ENCODE data around the gene C2CD5.
"Not testable (repeated sequence)": the region's sequence is repeated elsewhere in the genome, so short reads cannot be mapped to it uniquely, and the experiment has no call there.

The C2CD5 gene

GRCh38 chr12:22476133-22476532, 68.2 kb downstream of the C2CD5 start:
- no peak for DNase-seq

- no peak for DNase-seq
These were observed 69.2 kb downstream of the C2CD5 start for GRCh38 chr12:22474970-22475720.

- DNase-seq, result no peak
These were observed 71.1 kb downstream of the C2CD5 start for GRCh38 chr12:22473212-22473611.

- no peak for DNase-seq
These were observed 77.2 kb downstream of the C2CD5 start for GRCh38 chr12:22467190-22467589.

DNA sequence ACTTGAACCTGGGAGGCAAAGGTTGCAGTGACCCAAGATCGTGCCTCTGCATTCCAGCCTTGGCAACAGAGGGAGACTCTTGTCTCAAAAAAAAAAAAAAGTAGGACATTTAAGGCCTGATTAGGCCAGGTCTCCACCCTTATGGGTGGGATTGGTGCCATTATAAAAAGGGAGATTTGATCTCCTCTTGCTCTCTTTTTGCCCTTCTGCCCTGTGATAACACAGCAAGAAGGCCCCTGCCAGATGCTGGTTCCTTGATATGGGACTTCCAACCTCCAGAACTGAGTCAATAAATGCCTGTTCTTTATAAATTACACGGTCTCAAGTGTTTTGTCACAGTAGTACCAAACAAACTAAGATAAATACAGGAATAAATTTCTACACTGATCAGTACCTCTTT, 81.0 kb downstream of the C2CD5 start:
- DNase-seq, result no peak

GRCh38 chr12:22461786-22462185, 82.6 kb downstream of the C2CD5 start:
- DNase-seq, result no peak

DNA sequence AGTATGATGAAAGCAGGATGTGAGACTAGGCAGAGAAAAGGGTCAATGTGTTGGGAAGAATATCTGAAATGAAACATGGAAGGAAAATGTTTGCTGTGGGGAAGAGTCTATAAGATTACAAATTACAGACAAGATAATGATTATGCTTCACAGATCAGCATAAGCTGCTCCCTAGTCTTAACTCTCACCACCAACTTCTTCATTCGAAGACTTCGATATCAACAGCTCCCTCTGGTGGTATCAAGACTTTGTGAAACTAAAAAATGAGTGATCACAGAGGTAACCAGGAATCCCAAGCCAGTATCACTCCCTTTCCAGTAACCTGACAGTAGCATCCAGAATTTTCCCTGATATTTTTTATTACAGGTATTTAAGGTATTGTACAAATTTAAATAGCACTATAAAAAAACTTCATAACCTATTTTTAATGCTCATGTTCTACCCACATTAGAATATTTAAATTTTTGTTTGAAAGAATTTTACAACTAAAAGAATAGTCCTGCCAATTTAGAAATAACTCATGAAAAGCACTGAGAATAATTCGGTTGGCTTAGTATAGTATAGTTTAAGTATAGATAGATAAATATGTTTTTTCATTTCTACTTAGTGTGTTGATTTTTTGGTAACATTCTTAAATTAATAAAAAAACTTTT, 84.4 kb downstream of the C2CD5 start:
- DNase-seq, result peak in 1 of 2 experiments; percentile 7

DNA sequence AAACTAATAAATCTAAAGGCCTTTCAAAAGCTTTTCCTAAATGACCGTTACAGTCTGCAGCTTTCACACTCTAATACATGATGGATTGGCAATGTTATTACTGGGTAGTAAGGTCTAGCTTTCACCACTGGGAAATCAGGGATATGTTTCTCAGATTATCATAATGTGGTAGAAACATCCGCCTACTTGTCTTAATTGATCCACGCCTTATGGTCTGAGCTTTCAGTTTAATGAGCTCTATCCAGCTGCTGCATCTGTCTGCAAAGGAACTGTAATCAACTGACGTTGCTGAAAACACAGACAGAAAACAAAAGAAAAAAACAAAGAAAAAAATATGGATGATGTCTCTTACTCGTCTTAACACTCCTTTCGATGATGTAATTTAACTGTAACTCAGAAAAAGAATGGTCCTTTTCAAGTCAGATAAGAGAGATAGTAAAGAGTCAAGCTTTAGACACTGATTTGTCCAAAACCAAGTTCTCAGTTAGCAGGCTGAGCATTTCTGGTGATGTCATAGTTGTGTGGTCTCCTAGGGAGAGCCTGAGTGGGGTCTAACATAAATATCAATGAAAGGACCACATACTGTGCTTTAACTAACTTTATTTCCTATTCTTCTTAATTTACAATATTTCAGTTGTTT, 85.9 kb downstream of the C2CD5 start:
- DNase-seq, result no peak

DNA sequence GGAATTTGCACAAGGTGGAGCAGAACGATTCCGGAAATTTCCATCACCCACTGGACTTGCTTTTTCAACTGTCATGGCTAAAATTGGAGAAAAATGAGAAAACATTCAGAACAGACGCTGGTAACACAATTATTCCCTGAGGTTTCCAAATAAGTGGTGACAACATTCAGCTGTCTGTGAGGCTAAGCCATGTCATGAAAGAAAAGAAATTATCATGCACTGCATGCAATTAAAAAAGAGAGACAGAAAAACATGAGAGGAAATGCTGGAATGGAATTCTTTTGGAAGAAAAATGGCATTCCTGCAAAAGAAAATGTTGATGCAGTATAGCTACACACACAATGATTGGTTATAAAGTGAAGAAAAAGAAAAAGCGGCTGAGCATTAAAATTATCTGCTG, 87.3 kb downstream of the C2CD5 start:
- no peak for DNase-seq

DNA sequence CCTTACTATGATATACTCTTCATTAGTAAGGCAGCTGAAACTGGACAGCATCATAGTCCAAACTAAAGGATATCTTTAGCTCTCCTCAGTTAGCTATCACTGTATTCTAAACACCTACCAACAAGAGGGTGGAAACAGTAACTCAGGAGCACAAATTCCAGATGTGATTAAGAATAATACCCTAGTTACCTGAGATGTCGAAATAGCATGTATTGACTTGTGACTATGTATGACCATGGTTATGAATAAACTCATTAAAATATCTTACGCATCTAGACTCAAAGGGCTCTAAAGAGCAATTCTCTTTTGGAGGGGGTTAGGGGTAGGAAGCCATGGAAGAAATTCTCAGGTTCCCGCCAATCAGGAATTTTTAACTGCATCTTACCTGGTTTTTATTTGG, 90.8 kb downstream of the C2CD5 start:
- DNase-seq, result no peak

GRCh38 chr12:22447223-22447622, 97.1 kb downstream of the C2CD5 start:
- no peak for DNase-seq

DNA sequence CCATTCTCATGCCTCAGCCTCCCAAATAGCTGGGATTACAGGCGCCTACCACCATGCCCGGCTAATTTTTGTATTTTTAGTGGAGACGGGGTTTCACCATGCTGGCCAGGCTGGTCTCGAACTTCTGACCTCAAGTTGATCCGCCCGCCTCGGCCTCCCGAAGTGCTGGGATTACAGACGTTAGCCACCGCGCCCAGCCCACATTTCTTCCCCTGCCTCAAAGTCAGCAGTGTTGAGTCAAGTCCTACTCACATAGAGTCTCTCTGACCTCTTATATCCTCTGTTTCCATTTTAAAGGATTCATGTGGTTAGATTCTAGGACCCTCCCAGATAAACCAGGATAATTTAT, 100.1 kb downstream of the C2CD5 start:
- not testable (repeated sequence) for DNase-seq

GRCh38 chr12:22443379-22444316, 100.7 kb downstream of the C2CD5 start:
- peak in 1 of 2 experiments; percentile 27 for DNase-seq

GRCh38 chr12:22437031-22437806, 107.1 kb downstream of the C2CD5 start:
- no peak for DNase-seq

GRCh38 chr12:22435583-22435982, 108.8 kb downstream of the C2CD5 start:
- no peak for DNase-seq

DNA sequence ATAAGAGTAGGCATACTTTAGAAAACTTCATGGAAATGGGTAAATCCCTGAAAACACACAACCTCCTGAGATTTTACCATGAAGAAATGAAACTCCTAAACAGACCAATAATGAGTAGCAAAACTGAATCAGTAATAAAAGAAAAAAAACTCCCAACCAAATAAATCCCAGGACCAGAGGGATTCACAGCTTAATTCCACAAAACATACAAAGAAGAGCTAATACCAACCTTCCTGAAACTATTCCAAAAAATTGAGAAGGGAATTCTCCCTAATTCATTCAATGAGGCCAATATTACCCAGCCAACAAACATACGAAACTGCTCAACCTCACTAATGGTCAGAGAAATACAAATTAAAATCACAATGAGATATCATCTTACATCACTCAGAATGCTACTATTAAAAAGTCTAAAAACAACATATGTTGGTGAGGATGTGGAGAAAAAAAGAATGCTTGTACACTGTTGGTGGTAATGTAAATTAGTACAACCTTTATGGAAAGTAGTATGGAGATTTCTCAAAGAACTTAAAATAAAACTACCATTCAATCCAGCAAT, 112.6 kb downstream of the C2CD5 start:
- no peak for DNase-seq

- DNase-seq, result no peak
These were observed 127.5 kb downstream of the C2CD5 start for GRCh38 chr12:22416801-22417200.

GRCh38 chr12:22415342-22416309, 128.7 kb downstream of the C2CD5 start:
- no peak for DNase-seq

- no peak for DNase-seq
These were observed 129.6 kb downstream of the C2CD5 start for GRCh38 chr12:22414742-22415141.

GRCh38 chr12:22413592-22413991, 130.8 kb downstream of the C2CD5 start:
- no peak for DNase-seq

GRCh38 chr12:22412581-22412980, 131.8 kb downstream of the C2CD5 start:
- DNase-seq, result no peak

Measured in NCI-H187 (cell line).